GM23338 (cell line): ENCODE data around the gene MUC5B. TPM values are rescaled to one million over a fixed set of nuclear protein-coding genes. Genes with fewer than 3 reads are reported as not detected.

Experiments used
- ATAC-seq: fragments of 200-7000 bp; cut with Tn5 transposase; 3 replicates; pipeline ENCODE4 v1.9.1; 2020
- DNase-seq: peaks from one replicate; pipeline ENCODE4 v3.0.0-alpha.2; 2015; ENCODE audit warnings: low spot score
- H2AFZ ChIP-seq: fragments of 200-600 bp; sonication (generic); 2 replicates; pipeline ENCODE4 v1.8.0; 2016; ENCODE audit warnings: antibody characterized with exemption, mild to moderate bottlenecking, moderate library complexity
- H3F3A ChIP-seq: fragments of 200-600 bp; sonication (generic); replicated peaks from 2 replicates; pipeline ENCODE4 v1.8.0; 2017; ENCODE audit warnings: antibody characterized with exemption, mixed run types, low read depth
- H3K27ac ChIP-seq: fragments of 200-600 bp; sonication (generic); 2 replicates; pipeline ENCODE4 v1.6.1; 2016; ENCODE audit warnings: low read depth
- H3K27me3 ChIP-seq: fragments of 200-600 bp; sonication (generic); 2 replicates; pipeline ENCODE4 v1.8.0; 2016; ENCODE audit warnings: mild to moderate bottlenecking, mixed run types, moderate library complexity; ENCODE audit not compliant: insufficient read depth
- H3K36me3 ChIP-seq: fragments of 200-600 bp; sonication (generic); 2 replicates; pipeline ENCODE4 v1.8.0; 2016; ENCODE audit warnings: mild to moderate bottlenecking; ENCODE audit not compliant: insufficient read depth
- H3K4me1 ChIP-seq: fragments of 200-600 bp; sonication (generic); 2 replicates; pipeline ENCODE4 v1.8.0; 2016; ENCODE audit warnings: mild to moderate bottlenecking, moderate library complexity; ENCODE audit not compliant: insufficient read depth
- H3K4me2 ChIP-seq: fragments of 200-600 bp; sonication (generic); 2 replicates; pipeline ENCODE4 v1.7.1; 2017; ENCODE audit warnings: mixed run types
- H3K4me3 ChIP-seq: fragments of 200-600 bp; sonication (generic); 2 replicates; pipeline ENCODE4 v1.6.1; 2016; ENCODE audit warnings: mixed run types
- H3K79me2 ChIP-seq: fragments of 200-600 bp; sonication (generic); replicated peaks from 2 replicates; pipeline ENCODE4 v1.8.0; 2017; ENCODE audit warnings: mild to moderate bottlenecking; ENCODE audit not compliant: insufficient read depth
- H3K9me2 ChIP-seq: fragments of 200-600 bp; sonication (generic); 2 replicates; pipeline ENCODE4 v1.8.0; 2017; ENCODE audit not compliant: insufficient read depth
- H4K20me1 ChIP-seq: fragments of 200-600 bp; sonication (generic); replicated peaks from 2 replicates; pipeline ENCODE4 v1.8.0; 2017; ENCODE audit warnings: mild to moderate bottlenecking; ENCODE audit not compliant: insufficient read depth
- H3K27ac Mint-ChIP-seq: 2 replicates; pipeline ENCODE4 v1.8.0; 2020; ENCODE audit warnings: inconsistent platforms, mild to moderate bottlenecking, moderate library complexity, mixed read lengths
- H3K27me3 Mint-ChIP-seq: 3 replicates; pipeline ENCODE4 v1.8.0; 2022; ENCODE audit warnings: low read depth, mild to moderate bottlenecking, moderate library complexity, mixed read lengths, inconsistent platforms; ENCODE audit not compliant: insufficient read depth, poor library complexity
- H3K36me3 Mint-ChIP-seq: 3 replicates; pipeline ENCODE4 v1.8.0; 2021; ENCODE audit warnings: low read depth, mild to moderate bottlenecking, inconsistent platforms, moderate library complexity, mixed read lengths
- H3K4me1 Mint-ChIP-seq: 3 replicates; pipeline ENCODE4 v1.8.0; 2020; ENCODE audit warnings: mild to moderate bottlenecking, inconsistent platforms, mixed read lengths
- H3K4me3 Mint-ChIP-seq: 3 replicates; pipeline ENCODE4 v1.8.0; 2021; ENCODE audit warnings: moderate library complexity, mild to moderate bottlenecking, inconsistent platforms, mixed read lengths
- H3K9me3 Mint-ChIP-seq: 3 replicates; pipeline ENCODE4 v1.8.0; 2020; ENCODE audit warnings: moderate library complexity, mild to moderate bottlenecking, inconsistent platforms, mixed read lengths
- CREB1 ChIP-seq: fragments of 250-450 bp; sonication (Bioruptor Pico); IDR thresholded peaks from 2 replicates; pipeline ENCODE4 v1.5.0; 2020; ENCODE audit warnings: low read depth, mild to moderate bottlenecking, moderate library complexity
- ETS1 ChIP-seq: IDR thresholded peaks from 2 replicates; pipeline ENCODE4 v1.6.1; 2016; ENCODE audit warnings: antibody characterized with exemption
- EZH2 ChIP-seq: fragments of 200-600 bp; sonication (generic); IDR thresholded peaks from one replicate; pipeline ENCODE4 v1.8.0; 2017; ENCODE audit warnings: antibody characterized with exemption, mild to moderate bottlenecking, low read depth; ENCODE audit not compliant: unreplicated experiment
- EZH2phosphoT487 ChIP-seq: fragments of 200-600 bp; sonication (generic); IDR thresholded peaks from one replicate; pipeline ENCODE4 v1.8.1; 2018; ENCODE audit warnings: antibody characterized with exemption; ENCODE audit not compliant: unreplicated experiment
- JUNB ChIP-seq: IDR thresholded peaks from one replicate; pipeline ENCODE4 v1.6.1; 2016; ENCODE audit warnings: antibody characterized with exemption; ENCODE audit not compliant: unreplicated experiment
- NANOG ChIP-seq: IDR thresholded peaks from 2 replicates; pipeline ENCODE4 v1.6.1; 2016; ENCODE audit warnings: antibody characterized with exemption, borderline replicate concordance
- POLR2AphosphoS5 ChIP-seq: IDR thresholded peaks from 2 replicates; pipeline ENCODE4 v1.6.1; 2016; ENCODE audit warnings: antibody characterized with exemption, low read depth
- STAT1 ChIP-seq: IDR thresholded peaks from one replicate; pipeline ENCODE4 v1.6.1; 2016; ENCODE audit warnings: antibody characterized with exemption; ENCODE audit not compliant: unreplicated experiment
- ZNF114 ChIP-seq: fragments of 250-450 bp; sonication (Bioruptor Pico); IDR thresholded peaks from 2 replicates; pipeline ENCODE4 v1.5.0; 2020; ENCODE audit warnings: mild to moderate bottlenecking, moderate library complexity
- ZNF331 ChIP-seq: fragments of 250-450 bp; sonication (Bioruptor Pico); IDR thresholded peaks from 2 replicates; pipeline ENCODE4 v1.5.0; 2020; ENCODE audit warnings: low read depth, mild to moderate bottlenecking, moderate library complexity
- ZNF462 ChIP-seq: fragments of 250-450 bp; sonication (Bioruptor Pico); IDR thresholded peaks from 2 replicates; pipeline ENCODE4 v1.5.0; 2020; ENCODE audit warnings: mild to moderate bottlenecking, moderate library complexity
- polyA plus RNA-seq: library from polyadenylated mRNA; unstranded; fragments of >200 nt; fragmentation: Nextera tagmentation; extraction: Ambion mirVana; gene quantifications from 2 replicates; pipeline ENCODE4 v1.2.1, GENCODE V29; 2016
- total RNA-seq: library from RNA; depleted of rRNA; stranded (reverse); fragments of >200 nt; shearing (Covaris generic); gene quantifications from 2 replicates; pipeline ENCODE4 v1.2.3, GENCODE V29; 2014
- TF ChIP-seq, protein P1 (sequence below), 2 experiments: fragments of 200-600 bp in 1 of 2; sonication (generic) in 1 of 2; conservative IDR thresholded peaks; 2 replicates each; pipeline versions ENCODE4 v1.5.1 to v1.6.1; 2016 to 2017; ENCODE audit warnings: antibody characterized with exemption in 2 of 2, low read depth in 2 of 2, mild to moderate bottlenecking in 2 of 2, moderate library complexity in 1 of 2

The MUC5B gene
- total and polyA plus RNA-seq, 2 experiments from 2014 or later: 0.18 to 0.90 TPM

- H3K4me2 ChIP-seq: no peak overlapping the region
- H3K27me3 ChIP-seq: no peaks in the 10 kb centered on the region
- H3K4me3 ChIP-seq: no peak overlapping the region
- no peaks in the 10 kb centered on the region for H4K20me1 ChIP-seq
- ATAC-seq: no peak
- H2AFZ ChIP-seq: no peak overlapping the region
- no peaks in the 10 kb centered on the region for H3K4me1 Mint-ChIP-seq
- no peaks in the 10 kb centered on the region for H3K9me2 ChIP-seq
- H3K4me1 ChIP-seq: no peaks in the 10 kb centered on the region
- TF ChIP-seq CREB1 (CRISPR knock-in tag): no peak
- TF ChIP-seq JUNB: no peak
- no peak for TF ChIP-seq POLR2AphosphoS5
- no peak for TF ChIP-seq ZNF462 (CRISPR knock-in tag)
- no peak for TF ChIP-seq ETS1
- no peak for TF ChIP-seq NANOG
- TF ChIP-seq STAT1: no peak
- TF ChIP-seq ZNF331 (CRISPR knock-in tag): no peak
- no peak for TF ChIP-seq EZH2
- TF ChIP-seq ZNF114 (CRISPR knock-in tag): no peak
- TF ChIP-seq, protein P1, sequence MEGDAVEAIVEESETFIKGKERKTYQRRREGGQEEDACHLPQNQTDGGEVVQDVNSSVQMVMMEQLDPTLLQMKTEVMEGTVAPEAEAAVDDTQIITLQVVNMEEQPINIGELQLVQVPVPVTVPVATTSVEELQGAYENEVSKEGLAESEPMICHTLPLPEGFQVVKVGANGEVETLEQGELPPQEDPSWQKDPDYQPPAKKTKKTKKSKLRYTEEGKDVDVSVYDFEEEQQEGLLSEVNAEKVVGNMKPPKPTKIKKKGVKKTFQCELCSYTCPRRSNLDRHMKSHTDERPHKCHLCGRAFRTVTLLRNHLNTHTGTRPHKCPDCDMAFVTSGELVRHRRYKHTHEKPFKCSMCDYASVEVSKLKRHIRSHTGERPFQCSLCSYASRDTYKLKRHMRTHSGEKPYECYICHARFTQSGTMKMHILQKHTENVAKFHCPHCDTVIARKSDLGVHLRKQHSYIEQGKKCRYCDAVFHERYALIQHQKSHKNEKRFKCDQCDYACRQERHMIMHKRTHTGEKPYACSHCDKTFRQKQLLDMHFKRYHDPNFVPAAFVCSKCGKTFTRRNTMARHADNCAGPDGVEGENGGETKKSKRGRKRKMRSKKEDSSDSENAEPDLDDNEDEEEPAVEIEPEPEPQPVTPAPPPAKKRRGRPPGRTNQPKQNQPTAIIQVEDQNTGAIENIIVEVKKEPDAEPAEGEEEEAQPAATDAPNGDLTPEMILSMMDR (conservative IDR thresholded peaks at IDR 0.05; ENCODE audit: low read depth in 2 of 2): no peak
- TF ChIP-seq EZH2phosphoT487: no peak
- no peak for DNase-seq
- no peak overlapping the region for H3K27ac ChIP-seq
- H3K27ac Mint-ChIP-seq: no peak overlapping the region
- peaks cover 5% of the 10 kb centered on the region for H3K36me3 Mint-ChIP-seq
- H3K4me3 Mint-ChIP-seq: no peak overlapping the region
- no peaks in the 10 kb centered on the region for H3F3A ChIP-seq
- H3K27me3 Mint-ChIP-seq: peaks cover 3% of the 10 kb centered on the region
- no peaks in the 10 kb centered on the region for H3K79me2 ChIP-seq
- no peaks in the 10 kb centered on the region for H3K36me3 ChIP-seq
- H3K9me3 Mint-ChIP-seq: peaks cover 13% of the 10 kb centered on the region
These were observed 44.5 kb upstream of the MUC5B start for GRCh38 chr11:1178201-1178885.
